22Rv1 (cell line): Measurements from ENCODE around the gene LRRFIP1.

Experiments
- ZFX ChIP-seq: fragments of 450-650 bp; IDR thresholded peaks from 2 replicates; pipeline ENCODE4 v1.6.1; 2017; ENCODE audit warnings: antibody characterized with exemption, borderline replicate concordance
- TF ChIP-seq, protein P1 (sequence below): fragments of 450-650 bp; IDR thresholded peaks from 2 replicates; pipeline ENCODE4 v1.5.1; 2017; ENCODE audit warnings: mild to moderate bottlenecking

DNA sequence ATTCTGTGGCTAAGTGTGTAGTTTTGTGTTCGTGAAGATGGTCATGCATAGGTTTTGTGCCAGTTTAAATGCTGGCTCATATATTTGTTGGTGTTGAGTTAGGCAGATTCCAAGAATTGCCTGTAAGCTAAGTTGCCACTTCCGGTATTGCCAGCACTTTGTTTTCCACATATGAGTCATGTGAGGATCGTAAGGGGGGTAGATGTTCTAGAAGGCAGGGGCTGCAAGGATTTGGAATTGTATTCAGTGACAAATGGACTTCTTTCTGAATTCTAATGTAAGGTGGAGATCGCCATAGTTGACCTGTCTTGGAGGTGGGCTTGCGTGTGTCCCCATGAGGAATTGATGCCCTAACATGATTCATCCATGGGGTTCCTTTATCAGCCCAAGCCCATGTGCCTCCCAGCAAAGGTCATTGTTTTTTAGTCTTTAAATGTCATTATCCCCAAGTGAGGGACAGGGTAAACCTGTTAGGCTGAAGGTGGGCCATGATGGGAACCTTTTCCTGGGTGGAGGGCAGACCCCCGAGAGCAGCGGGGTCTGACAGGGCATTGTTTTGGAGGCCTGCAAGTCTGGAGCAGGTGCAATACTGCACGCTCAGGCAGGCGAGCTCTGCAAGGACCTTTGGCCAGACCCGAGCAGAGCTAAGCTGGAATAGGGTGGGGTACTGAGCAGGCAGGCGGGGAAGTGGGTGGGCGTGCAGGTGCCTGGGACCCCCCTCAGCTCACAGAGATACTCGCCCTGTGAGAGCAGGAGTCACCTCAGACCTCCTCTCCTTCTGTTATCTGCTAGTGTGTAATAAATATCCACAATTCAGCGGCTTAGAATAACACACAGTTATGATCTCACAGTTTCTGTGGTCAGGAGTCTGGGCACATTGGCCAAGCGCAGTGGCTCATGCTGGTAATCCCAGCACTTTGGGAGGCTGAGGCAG lies 77.4 kb downstream of the LRRFIP1 start:
- TF ChIP-seq, protein P1, sequence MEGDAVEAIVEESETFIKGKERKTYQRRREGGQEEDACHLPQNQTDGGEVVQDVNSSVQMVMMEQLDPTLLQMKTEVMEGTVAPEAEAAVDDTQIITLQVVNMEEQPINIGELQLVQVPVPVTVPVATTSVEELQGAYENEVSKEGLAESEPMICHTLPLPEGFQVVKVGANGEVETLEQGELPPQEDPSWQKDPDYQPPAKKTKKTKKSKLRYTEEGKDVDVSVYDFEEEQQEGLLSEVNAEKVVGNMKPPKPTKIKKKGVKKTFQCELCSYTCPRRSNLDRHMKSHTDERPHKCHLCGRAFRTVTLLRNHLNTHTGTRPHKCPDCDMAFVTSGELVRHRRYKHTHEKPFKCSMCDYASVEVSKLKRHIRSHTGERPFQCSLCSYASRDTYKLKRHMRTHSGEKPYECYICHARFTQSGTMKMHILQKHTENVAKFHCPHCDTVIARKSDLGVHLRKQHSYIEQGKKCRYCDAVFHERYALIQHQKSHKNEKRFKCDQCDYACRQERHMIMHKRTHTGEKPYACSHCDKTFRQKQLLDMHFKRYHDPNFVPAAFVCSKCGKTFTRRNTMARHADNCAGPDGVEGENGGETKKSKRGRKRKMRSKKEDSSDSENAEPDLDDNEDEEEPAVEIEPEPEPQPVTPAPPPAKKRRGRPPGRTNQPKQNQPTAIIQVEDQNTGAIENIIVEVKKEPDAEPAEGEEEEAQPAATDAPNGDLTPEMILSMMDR: no peak
- TF ChIP-seq ZFX: no peak
